B cell (primary cell): ENCODE measurements around the gene APOL2. TPM values are rescaled to one million over a fixed set of nuclear protein-coding genes. Genes with fewer than 3 reads are reported as not detected.
A peak's percentile ranks its signal among the peaks of the same experiment; 100 is the strongest.
"Not testable (repeated sequence)": the region's sequence is repeated elsewhere in the genome, so short reads cannot be mapped to it uniquely, and the experiment has no call there.

Experiments used
- ATAC-seq: fragments of 200-7000 bp; cut with Tn5 transposase; one replicate; pipeline ENCODE4 v1.10.0; 2021; ENCODE audit warnings: low read depth, mild to moderate bottlenecking, moderate number of reproducible peaks, moderate library complexity
- CTCF ChIA-PET: fragments of 350-600 bp; sonication (Branson Sonifier 250); formaldehyde crosslinking; loops from one replicate; lab custom pipeline; 2021; ENCODE audit warnings: antibody characterized with exemption, inconsistent platforms; lab: Charles Lee
- POLR2A ChIA-PET: fragments of 350-600 bp; sonication (Branson Sonifier 250); formaldehyde crosslinking; loops from one replicate; lab custom pipeline; 2021; ENCODE audit warnings: antibody characterized with exemption; lab: Charles Lee
- DNase-seq: peaks from one replicate; pipeline ENCODE4 v3.0.0; 2013
- H2AFZ ChIP-seq: 2 replicates; pipeline ENCODE4 v1.6.1; 2012; ENCODE audit warnings: mild to moderate bottlenecking, low read depth, low read length; ENCODE audit not compliant: insufficient read depth, poor library complexity, severe bottlenecking
- H3K27ac ChIP-seq, 2 donors: 1 replicate in 1 of 2; 2 replicates in 1 of 2; pipeline ENCODE4 v1.5.1; 2012 to 2013; ENCODE audit warnings: low read length in 2 of 2, mild to moderate bottlenecking in 2 of 2, moderate library complexity in 1 of 2
- H3K27me3 ChIP-seq, 4 experiments: fragments of 200-600 bp in 1 of 4; sonication (generic) in 1 of 4; replicated peaks in 1 of 4; 1 replicate in 2 of 4; 2 replicates in 2 of 4; pipeline versions ENCODE4 v1.6.1 to v1.7.0; 2013 to 2016; ENCODE audit warnings: low read length in 3 of 4, mild to moderate bottlenecking in 2 of 4, mixed read lengths in 1 of 4, moderate library complexity in 1 of 4; ENCODE audit not compliant: insufficient read depth in 4 of 4, control insufficient read depth in 3 of 4; ENCODE audit errors: control extremely low read depth in 1 of 4
- H3K36me3 ChIP-seq, 2 experiments: replicated peaks in 1 of 2; 1 replicate in 1 of 2; 2 replicates in 1 of 2; pipeline versions ENCODE4 v1.6.1 to v1.7.1; 2013; ENCODE audit warnings: low read length in 1 of 2; ENCODE audit not compliant: insufficient read depth in 2 of 2, control insufficient read depth in 1 of 2; ENCODE audit errors: control extremely low read depth in 1 of 2, extremely low read depth in 1 of 2
- H3K4me1 ChIP-seq, 2 donors: fragments of 200-600 bp in 1 of 2; sonication (generic) in 1 of 2; 1 replicate in 1 of 2; 2 replicates in 1 of 2; pipeline versions ENCODE4 v1.5.1 to v1.6.1; 2013 to 2017; ENCODE audit warnings: low read length in 2 of 2; ENCODE audit not compliant: control insufficient read depth in 2 of 2, insufficient read depth in 2 of 2
- H3K4me2 ChIP-seq: replicated peaks from 2 replicates; pipeline ENCODE3; 2012; ENCODE audit warnings: mild to moderate bottlenecking, low read depth, low read length; ENCODE audit not compliant: poor library complexity, severe bottlenecking
- H3K4me3 ChIP-seq, 5 experiments: fragments of 200-600 bp in 1 of 5; sonication (generic) in 1 of 5; 1 replicate in 3 of 5; 2 replicates in 2 of 5; pipeline versions ENCODE4 v1.5.1 to v1.7.0; 2011 to 2016; ENCODE audit warnings: low read length in 4 of 5, mild to moderate bottlenecking in 4 of 5, low read depth in 2 of 5, control low read depth in 1 of 5, moderate library complexity in 1 of 5; ENCODE audit not compliant: insufficient read depth in 1 of 5; ENCODE audit errors: control extremely low read depth in 1 of 5, extremely low read depth in 1 of 5
- H3K79me2 ChIP-seq: fragments of 200-600 bp; sonication (generic); one replicate; pipeline ENCODE4 v1.6.0; 2016; ENCODE audit warnings: low read length; ENCODE audit not compliant: control insufficient read depth, insufficient read depth
- H3K9ac ChIP-seq: fragments of 200-600 bp; sonication (generic); 2 replicates; pipeline ENCODE4 v1.6.1; 2017; ENCODE audit warnings: mild to moderate bottlenecking, low read length, moderate library complexity
- H3K9me3 ChIP-seq, 3 donors: one replicate each; pipeline versions ENCODE4 v1.6.1 to v1.7.1; 2013; ENCODE audit warnings: low read length in 2 of 3; ENCODE audit not compliant: control insufficient read depth in 2 of 3, insufficient read depth in 1 of 3; ENCODE audit errors: control extremely low read depth in 1 of 3
- H4K20me1 ChIP-seq: 2 replicates; pipeline ENCODE4 v1.6.0; 2012; ENCODE audit warnings: mild to moderate bottlenecking, low read length; ENCODE audit not compliant: insufficient read depth, control insufficient read depth, poor library complexity, severe bottlenecking
- H3K27ac Mint-ChIP-seq: one replicate; pipeline ENCODE4 v1.8.0; 2021; ENCODE audit warnings: mixed read lengths
- H3K27me3 Mint-ChIP-seq: one replicate; pipeline ENCODE4 v1.8.0; 2021; ENCODE audit warnings: mixed read lengths
- H3K4me1 Mint-ChIP-seq: one replicate; pipeline ENCODE4 v1.8.0; 2021; ENCODE audit warnings: mixed read lengths
- H3K4me3 Mint-ChIP-seq: one replicate; pipeline ENCODE4 v1.8.0; 2021; ENCODE audit warnings: mixed read lengths
- H3K9me3 Mint-ChIP-seq: one replicate; pipeline ENCODE4 v1.8.0; 2022; ENCODE audit warnings: mixed read lengths; ENCODE audit not compliant: insufficient read depth
- EZH2 ChIP-seq: IDR thresholded peaks from 2 replicates; pipeline ENCODE4 v1.6.1; 2012; ENCODE audit warnings: borderline replicate concordance, low read depth, mild to moderate bottlenecking, moderate library complexity, low read length; ENCODE audit not compliant: insufficient read depth, poor library complexity, severe bottlenecking
- WGBS: methylation state at CpG from one replicate; pipeline ENCODE4 v1.1.5; 2013; ENCODE audit warnings: missing lambda C conversion rate; ENCODE audit not compliant: insufficient coverage; 5-methylcytosine and 5-hydroxymethylcytosine counted together
- intact Hi-C: fragments of 100-400 bp; cut with micrococcal nuclease; formaldehyde crosslinking; loops from one replicate; pipeline ENCODE4 v1.10.0; 2022
- polyA plus RNA-seq: library from polyadenylated mRNA; depleted of rRNA; stranded (reverse); fragments of >200 nt; gene quantifications from 2 replicates; pipeline ENCODE4 v1.2.3, GENCODE V29; 2012
- total RNA-seq, 2 donors: library from RNA; stranded (reverse); fragments of 120-200 nt in 1 of 2; gene quantifications; 1 replicate in 1 of 2; 2 replicates in 1 of 2; pipeline versions ENCODE4 v1.2.3 to v1.2.4, GENCODE V29; 2013 to 2022
- TF ChIP-seq, protein P1 (sequence below): fragments of 200-600 bp; IDR thresholded peaks from one replicate; pipeline ENCODE4 v1.8.0; 2022; ENCODE audit warnings: antibody characterized with exemption, mild to moderate bottlenecking

The APOL2 gene
- total and polyA plus RNA-seq, 2 donors (not counting 1 experiment from before 2014, with no cell fraction given) = 29.4 to 60.6 TPM

DNA sequence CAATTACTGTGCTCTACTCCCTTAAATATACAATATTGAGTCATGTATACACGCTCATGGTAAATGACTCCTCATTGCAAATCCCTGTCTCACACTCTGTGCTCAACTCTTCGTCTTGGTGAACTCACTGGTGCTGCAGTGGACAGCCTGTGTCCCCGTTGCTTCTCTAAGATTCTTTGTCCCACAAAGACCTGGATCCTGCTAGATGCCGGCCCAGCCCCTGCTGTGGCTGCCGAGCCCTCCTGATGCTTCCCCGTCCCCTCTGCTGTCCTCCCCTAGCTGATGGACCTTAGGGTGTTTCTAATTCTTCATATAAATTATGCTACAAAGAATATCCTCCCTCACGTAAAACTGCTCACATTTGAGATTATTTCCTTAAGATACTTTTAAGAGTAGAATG lies 5.5 kb downstream of the APOL2 start:
- no peaks in the 10 kb centered on the region for H3K27me3 ChIP-seq
- H3K9me3 Mint-ChIP-seq = no peaks in the 10 kb centered on the region
- H3K27ac Mint-ChIP-seq = no peak overlapping the region
- H3K36me3 ChIP-seq = peaks cover 0 to 36% of the 10 kb centered on the region in 2 experiments
- no peak overlapping the region for H3K4me3 ChIP-seq
- peaks cover 24% of the 10 kb centered on the region for H3K79me2 ChIP-seq
- ChIA-PET CTCF (no interaction called here), POLR2A (no interaction called here)
- H3K4me1 ChIP-seq = peaks cover 27 to 31% of the 10 kb centered on the region in 2 donors
- DNase-seq (no peak), ATAC-seq (no peak)
- no peak overlapping the region for H3K9ac ChIP-seq
- WGBS = 97% methylated on average over 3 of the region's 7 CpGs
- TF ChIP-seq EZH2 = no peak
- TF ChIP-seq, protein P1, sequence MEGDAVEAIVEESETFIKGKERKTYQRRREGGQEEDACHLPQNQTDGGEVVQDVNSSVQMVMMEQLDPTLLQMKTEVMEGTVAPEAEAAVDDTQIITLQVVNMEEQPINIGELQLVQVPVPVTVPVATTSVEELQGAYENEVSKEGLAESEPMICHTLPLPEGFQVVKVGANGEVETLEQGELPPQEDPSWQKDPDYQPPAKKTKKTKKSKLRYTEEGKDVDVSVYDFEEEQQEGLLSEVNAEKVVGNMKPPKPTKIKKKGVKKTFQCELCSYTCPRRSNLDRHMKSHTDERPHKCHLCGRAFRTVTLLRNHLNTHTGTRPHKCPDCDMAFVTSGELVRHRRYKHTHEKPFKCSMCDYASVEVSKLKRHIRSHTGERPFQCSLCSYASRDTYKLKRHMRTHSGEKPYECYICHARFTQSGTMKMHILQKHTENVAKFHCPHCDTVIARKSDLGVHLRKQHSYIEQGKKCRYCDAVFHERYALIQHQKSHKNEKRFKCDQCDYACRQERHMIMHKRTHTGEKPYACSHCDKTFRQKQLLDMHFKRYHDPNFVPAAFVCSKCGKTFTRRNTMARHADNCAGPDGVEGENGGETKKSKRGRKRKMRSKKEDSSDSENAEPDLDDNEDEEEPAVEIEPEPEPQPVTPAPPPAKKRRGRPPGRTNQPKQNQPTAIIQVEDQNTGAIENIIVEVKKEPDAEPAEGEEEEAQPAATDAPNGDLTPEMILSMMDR = no peak
- H2AFZ ChIP-seq = no peak overlapping the region
- H3K9me3 ChIP-seq = no peaks in the 10 kb centered on the region
- no peak overlapping the region for H3K4me2 ChIP-seq
- intact Hi-C loops = no loop called here
- H3K4me3 Mint-ChIP-seq = no peak overlapping the region
- no peaks in the 10 kb centered on the region for H3K27me3 Mint-ChIP-seq
- H3K27ac ChIP-seq = no peak overlapping the region
- H3K4me1 Mint-ChIP-seq = peaks cover 50% of the 10 kb centered on the region
- H4K20me1 ChIP-seq = no peaks in the 10 kb centered on the region

GRCh38 chr22:36232715-36233401 lies 6.5 kb downstream of the APOL2 start:
- peaks cover 41% of the 10 kb centered on the region for H3K4me1 Mint-ChIP-seq
- ATAC-seq = peak; percentile 61
- Histone ChIP-seq H4K20me1 (no peaks in the 10 kb centered on the region), H3K4me2 (peak overlapping the region; percentile 16), H3K4me1 (peaks cover 18 to 22% of the 10 kb centered on the region in 2 donors), H3K36me3 (peaks cover 0 to 42% of the 10 kb centered on the region in 2 experiments), H3K27me3 (no peaks in the 10 kb centered on the region), H3K79me2 (peaks cover 15% of the 10 kb centered on the region), H2AFZ (no peak overlapping the region), H3K9ac (no peak overlapping the region), H3K27ac (peak overlapping the region; percentile 20 to 61), H3K9me3 (no peaks in the 10 kb centered on the region), H3K4me3 (no peak overlapping the region)
- WGBS = 52% methylated on average over 9 of the region's 13 CpGs
- TF ChIP-seq, protein P1 = no peak
- TF ChIP-seq EZH2 = no peak
- peak overlapping the region; percentile 16 for H3K27ac Mint-ChIP-seq
- DNase-seq = peak; percentile 38
- intact Hi-C loops = no loop called here
- H3K4me3 Mint-ChIP-seq = no peak overlapping the region
- H3K27me3 Mint-ChIP-seq = no peaks in the 10 kb centered on the region
- CTCF ChIA-PET = no interaction called here
- H3K9me3 Mint-ChIP-seq = no peaks in the 10 kb centered on the region
- POLR2A ChIA-PET = no interaction called here

- H3K36me3 ChIP-seq = peaks cover 0 to 46% of the 10 kb centered on the region in 2 experiments
- H3K9me3 ChIP-seq, H3K4me2 ChIP-seq, H3K27ac Mint-ChIP-seq, POLR2A ChIA-PET, DNase-seq, H3K4me3 Mint-ChIP-seq, H3K27me3 ChIP-seq, intact Hi-C loops, H3K4me3 ChIP-seq, CTCF ChIA-PET, H3K79me2 ChIP-seq, H3K9me3 Mint-ChIP-seq, H3K27ac ChIP-seq, H4K20me1 ChIP-seq, H2AFZ ChIP-seq, ATAC-seq, H3K27me3 Mint-ChIP-seq, H3K9ac ChIP-seq: not testable (repeated sequence)
- WGBS = 97% methylated on average over 5 of the region's 5 CpGs
- peaks cover 30% of the 10 kb centered on the region for H3K4me1 Mint-ChIP-seq
- H3K4me1 ChIP-seq = peaks cover 10 to 12% of the 10 kb centered on the region in 2 donors
Measured at GRCh38 chr22:36231051-36231450, 8.3 kb downstream of the APOL2 start.
